GM12872 (cell line): ENCODE data around the gene ARHGAP24.

Experiments used
- CTCF ChIP-seq: IDR thresholded peaks from 3 replicates; pipeline ENCODE4 v1.5.1; 2011; ENCODE audit warnings: low read depth, mild to moderate bottlenecking, low read length, moderate library complexity; ENCODE audit not compliant: insufficient read depth

Gene ARHGAP24

GRCh38 chr4:85611661-85612060 lies 136.7 kb downstream of the ARHGAP24 start:
- TF ChIP-seq CTCF: no peak

DNA sequence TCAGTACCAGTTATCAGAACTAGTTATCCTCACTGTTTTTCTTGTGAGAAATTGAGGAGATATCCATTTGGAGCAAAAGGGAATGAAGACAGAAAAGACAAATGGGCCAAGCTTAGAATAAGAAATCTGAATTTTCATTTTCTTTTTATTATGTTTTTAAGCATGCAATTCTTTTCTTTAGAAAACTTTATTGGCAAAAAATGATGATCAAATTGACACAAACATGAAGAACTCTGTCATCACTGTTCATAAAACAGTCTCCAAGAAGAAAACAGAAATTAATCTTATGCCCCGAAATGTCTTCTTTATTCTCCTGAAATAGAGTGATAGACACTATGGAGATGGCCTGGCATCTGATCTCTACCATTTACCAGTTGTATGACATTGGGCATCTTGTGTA lies 139.0 kb downstream of the ARHGAP24 start:
- TF ChIP-seq CTCF: no peak

GRCh38 chr4:85615952-85616351 lies 141.0 kb downstream of the ARHGAP24 start:
- no peak for TF ChIP-seq CTCF

GRCh38 chr4:85617202-85617601 lies 142.3 kb downstream of the ARHGAP24 start:
- no peak for TF ChIP-seq CTCF

GRCh38 chr4:85632981-85633380 lies 158.0 kb downstream of the ARHGAP24 start:
- no peak for TF ChIP-seq CTCF

DNA sequence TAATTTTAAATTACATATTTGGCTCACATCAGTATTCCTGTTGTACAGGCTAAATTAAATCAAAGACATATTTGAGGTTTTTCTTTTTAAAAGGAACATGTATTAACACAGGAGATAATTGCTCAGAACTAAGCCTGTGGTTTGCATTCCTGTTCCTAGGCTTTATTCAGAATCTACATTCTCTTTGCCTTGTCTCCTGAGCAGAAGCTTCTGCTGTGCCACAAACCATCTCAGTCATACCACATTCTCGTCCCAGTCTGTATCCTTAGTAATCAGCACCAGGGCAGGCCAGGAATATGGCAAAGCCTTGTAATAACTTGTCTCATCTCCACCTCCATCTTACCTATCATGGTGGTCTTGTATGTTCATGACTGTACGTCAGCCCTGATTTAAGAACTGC lies 162.8 kb downstream of the ARHGAP24 start:
- no peak for TF ChIP-seq CTCF

DNA sequence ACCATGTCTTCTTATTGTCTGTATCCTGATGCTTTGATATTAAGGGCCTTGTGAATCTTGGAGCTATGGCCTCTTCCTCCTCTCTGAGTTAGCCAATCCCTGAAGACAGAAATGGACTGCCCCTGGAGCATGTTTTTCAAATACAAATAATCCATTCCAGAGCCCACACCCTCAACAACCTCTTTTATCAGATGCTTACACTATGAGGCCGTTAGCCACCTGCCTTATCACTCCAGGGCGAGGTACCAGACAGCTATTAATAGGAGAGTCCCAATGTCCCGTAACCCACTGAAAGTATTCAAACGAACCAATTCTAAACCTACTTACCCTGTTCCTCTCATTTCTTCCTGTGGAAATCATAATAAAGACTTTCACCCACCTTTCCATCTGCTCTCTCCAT lies 165.0 kb downstream of the ARHGAP24 start:
- no peak for TF ChIP-seq CTCF
